Activated naive CD8-positive, alpha-beta T cell treated with anti-CD3 and anti-CD28 coated beads for 36 hours (primary cell): ENCODE results near the gene ALPK3. TPM values are rescaled to one million over a fixed set of nuclear protein-coding genes. Genes with fewer than 3 reads are reported as not detected.
"Not testable (repeated sequence)": the region's sequence is repeated elsewhere in the genome, so short reads cannot be mapped to it uniquely, and the experiment has no call there.

Experiments
- DNase-seq: peaks from one replicate; pipeline ENCODE4 v3.0.0; 2021
- H3K27ac Mint-ChIP-seq: one replicate; pipeline ENCODE4 v1.8.0; 2022; ENCODE audit warnings: mild to moderate bottlenecking, moderate library complexity, mixed read lengths
- H3K27me3 Mint-ChIP-seq: one replicate; pipeline ENCODE4 v1.8.0; 2022; ENCODE audit warnings: mild to moderate bottlenecking, mixed read lengths
- H3K36me3 Mint-ChIP-seq: one replicate; pipeline ENCODE4 v1.8.0; 2021; ENCODE audit warnings: mild to moderate bottlenecking, mixed read lengths
- H3K4me1 Mint-ChIP-seq: one replicate; pipeline ENCODE4 v1.8.0; 2021; ENCODE audit warnings: mixed read lengths
- H3K4me3 Mint-ChIP-seq: one replicate; pipeline ENCODE4 v1.8.0; 2022; ENCODE audit warnings: mild to moderate bottlenecking, moderate library complexity, mixed read lengths
- H3K9me3 Mint-ChIP-seq: one replicate; pipeline ENCODE4 v1.8.0; 2022; ENCODE audit warnings: mixed read lengths
- total RNA-seq, 2 experiments: library from RNA; stranded (reverse); gene quantifications; one replicate each; pipeline ENCODE4 v1.2.3, GENCODE V29; 2021

The ALPK3 gene
- total RNA-seq, 2 experiments from 2014 or later: 0.04 to 0.06 TPM

- Mint-ChIP-seq H3K36me3 (no peaks in the 10 kb centered on the region), H3K4me1 (no peaks in the 10 kb centered on the region), H3K27me3 (no peaks in the 10 kb centered on the region), H3K4me3 (no peak overlapping the region), H3K9me3 (no peaks in the 10 kb centered on the region), H3K27ac (no peak overlapping the region)
- DNase-seq: no peak
Observed at GRCh38 chr15:84862214-84862975, 45.2 kb downstream of the ALPK3 start.

DNA sequence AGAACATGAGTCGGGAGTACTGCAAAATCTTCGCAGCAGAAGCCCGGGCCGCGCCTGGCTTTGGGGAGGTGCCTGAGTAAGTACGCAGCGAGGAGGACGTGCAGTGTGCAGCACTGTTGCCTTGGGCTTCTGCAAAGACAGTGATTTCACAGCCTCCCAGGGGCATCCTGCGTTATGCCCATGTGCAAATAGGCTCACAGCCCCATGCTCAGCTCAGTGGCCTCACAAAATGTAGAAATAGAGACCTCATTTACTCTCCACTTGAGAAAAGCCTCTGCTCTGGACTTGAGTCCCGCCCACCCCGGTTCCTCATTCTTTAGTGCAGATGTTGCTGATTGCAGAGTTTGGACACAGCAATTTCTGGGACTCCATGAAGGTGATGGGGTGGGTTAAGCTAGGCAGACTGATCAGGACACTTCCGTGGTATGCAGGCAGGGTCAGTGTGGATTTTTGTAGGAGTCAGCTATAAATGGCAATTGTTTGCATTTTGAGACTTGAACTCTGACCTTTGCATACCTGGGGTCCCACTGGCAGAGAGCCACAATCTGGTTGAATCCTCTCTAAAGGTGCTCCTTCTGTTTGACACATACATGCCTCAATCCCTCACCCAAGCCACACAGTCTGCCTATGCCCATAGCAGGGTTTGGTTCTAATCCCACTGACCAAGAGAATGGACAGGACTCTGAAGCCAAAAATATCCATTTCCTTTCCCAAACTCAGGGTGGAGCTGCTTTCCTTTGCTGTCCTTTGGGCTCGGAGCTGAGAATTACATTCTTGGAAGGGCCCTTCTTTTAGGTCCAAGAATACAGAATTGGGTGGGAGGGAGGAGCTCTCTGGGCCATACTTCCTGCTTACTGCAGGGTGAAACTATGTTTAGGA is 46.6 kb downstream of the ALPK3 start:
- H3K27me3 Mint-ChIP-seq: no peaks in the 10 kb centered on the region

DNA sequence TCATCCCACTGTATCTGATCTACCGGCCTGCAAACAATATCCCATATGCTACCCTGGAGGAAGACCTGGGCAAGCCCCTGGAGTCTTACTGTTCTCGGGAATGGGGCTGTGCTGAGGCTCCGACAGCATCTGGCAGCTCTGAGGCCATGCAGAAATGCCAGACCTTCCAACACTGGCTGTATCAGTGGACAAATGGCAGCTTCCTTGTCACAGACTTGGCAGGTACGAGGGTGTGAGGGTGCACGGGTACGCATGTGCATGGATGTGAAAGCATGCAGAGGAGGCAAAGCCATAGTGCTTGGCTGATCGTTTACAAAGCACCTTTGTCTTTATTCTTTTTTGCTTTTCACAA is 47.3 kb downstream of the ALPK3 start:
- H3K9me3 Mint-ChIP-seq: no peaks in the 10 kb centered on the region
- no peak for DNase-seq
- no peaks in the 10 kb centered on the region for H3K36me3 Mint-ChIP-seq
- no peak overlapping the region for H3K4me3 Mint-ChIP-seq
- H3K4me1 Mint-ChIP-seq: no peaks in the 10 kb centered on the region
- no peak overlapping the region for H3K27ac Mint-ChIP-seq
- H3K27me3 Mint-ChIP-seq: no peaks in the 10 kb centered on the region

More for the DNA sequence above, 46.6 kb downstream of the ALPK3 start:
- Mint-ChIP-seq H3K27ac (no peak overlapping the region), H3K4me3 (no peak overlapping the region), H3K9me3 (no peaks in the 10 kb centered on the region), H3K36me3 (no peaks in the 10 kb centered on the region), H3K4me1 (no peaks in the 10 kb centered on the region)
- DNase-seq: no peak

GRCh38 chr15:84865074-84865569 is 48.0 kb downstream of the ALPK3 start:
- Mint-ChIP-seq H3K27ac (no peak overlapping the region), H3K36me3 (no peaks in the 10 kb centered on the region), H3K4me3 (no peak overlapping the region), H3K27me3 (no peaks in the 10 kb centered on the region), H3K4me1 (no peaks in the 10 kb centered on the region), H3K9me3 (no peaks in the 10 kb centered on the region)
- no peak for DNase-seq

- no peaks in the 10 kb centered on the region for H3K27me3 Mint-ChIP-seq
- H3K4me3 Mint-ChIP-seq: no peak overlapping the region
- no peaks in the 10 kb centered on the region for H3K9me3 Mint-ChIP-seq
- H3K27ac Mint-ChIP-seq: no peak overlapping the region
- no peaks in the 10 kb centered on the region for H3K4me1 Mint-ChIP-seq
- DNase-seq: no peak
- H3K36me3 Mint-ChIP-seq: no peaks in the 10 kb centered on the region
Observed at GRCh38 chr15:84868037-84868880, 51.1 kb downstream of the ALPK3 start.

GRCh38 chr15:84869510-84869909 is 52.4 kb downstream of the ALPK3 start:
- no peaks in the 10 kb centered on the region for H3K36me3 Mint-ChIP-seq
- no peaks in the 10 kb centered on the region for H3K4me1 Mint-ChIP-seq
- no peak overlapping the region for H3K27ac Mint-ChIP-seq

GRCh38 chr15:84871428-84871985 is 54.4 kb downstream of the ALPK3 start:
- Mint-ChIP-seq H3K27ac (no peak overlapping the region), H3K4me1 (no peaks in the 10 kb centered on the region), H3K9me3 (no peaks in the 10 kb centered on the region), H3K27me3 (no peaks in the 10 kb centered on the region), H3K36me3 (no peaks in the 10 kb centered on the region), H3K4me3 (no peak overlapping the region)
- no peak for DNase-seq

More at GRCh38 chr15:84869510-84869909, 52.4 kb downstream of the ALPK3 start:
- Mint-ChIP-seq H3K27me3 (no peaks in the 10 kb centered on the region), H3K9me3 (no peaks in the 10 kb centered on the region), H3K4me3 (no peak overlapping the region)
- DNase-seq: no peak

DNA sequence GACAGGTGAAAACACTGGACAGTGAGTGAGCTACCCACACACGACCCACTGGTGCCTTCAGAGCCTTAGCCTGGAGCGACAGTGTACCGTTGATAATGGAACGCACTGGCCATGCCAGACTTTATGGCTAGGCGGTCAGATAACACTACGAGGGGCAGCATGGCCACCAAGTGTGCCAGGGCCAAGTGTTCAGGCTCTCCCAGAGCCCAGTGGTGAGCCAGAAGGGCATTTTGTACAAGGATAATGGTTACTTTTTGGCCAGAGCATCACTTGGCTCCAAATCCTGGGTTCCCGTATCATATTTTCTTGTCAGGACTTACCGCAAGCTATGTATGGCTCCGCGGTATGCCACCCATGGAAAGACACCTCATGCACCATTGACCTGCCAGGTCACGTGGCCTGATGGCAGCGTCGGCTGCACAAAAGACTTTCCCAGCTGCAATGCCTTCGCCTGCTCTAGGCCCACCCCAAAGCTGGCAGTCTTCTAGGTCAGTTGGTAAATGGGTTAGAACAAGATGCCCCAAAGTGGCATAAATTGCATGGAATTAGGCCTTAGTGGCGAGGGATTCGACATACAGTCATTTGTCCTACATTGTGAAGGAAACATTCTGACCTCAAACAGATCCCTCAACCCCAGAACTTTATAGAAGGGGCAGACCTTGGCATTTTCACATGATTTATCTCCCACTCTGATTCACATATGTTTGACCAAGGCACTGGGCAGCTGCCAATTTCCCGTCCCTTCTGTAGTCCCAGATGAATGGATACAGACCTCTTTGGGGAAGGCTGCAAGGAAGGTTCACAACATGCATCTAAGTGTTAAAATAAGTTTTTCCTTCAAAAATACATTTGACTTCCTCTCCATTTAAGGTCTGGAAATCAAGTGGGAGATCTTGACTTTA is 55.1 kb downstream of the ALPK3 start:
- DNase-seq: no peak
- Mint-ChIP-seq H3K4me1 (no peaks in the 10 kb centered on the region), H3K36me3 (no peaks in the 10 kb centered on the region), H3K4me3 (no peak overlapping the region), H3K9me3 (no peaks in the 10 kb centered on the region), H3K27ac (no peak overlapping the region), H3K27me3 (no peaks in the 10 kb centered on the region)

GRCh38 chr15:84873997-84874396 is 56.8 kb downstream of the ALPK3 start:
- DNase-seq: no peak
- no peaks in the 10 kb centered on the region for H3K9me3 Mint-ChIP-seq
- H3K27me3 Mint-ChIP-seq: no peaks in the 10 kb centered on the region
- H3K4me3 Mint-ChIP-seq: no peak overlapping the region
- no peak overlapping the region for H3K27ac Mint-ChIP-seq
- H3K36me3 Mint-ChIP-seq: no peaks in the 10 kb centered on the region
- no peaks in the 10 kb centered on the region for H3K4me1 Mint-ChIP-seq

- no peak for DNase-seq
- H3K27me3 Mint-ChIP-seq: no peaks in the 10 kb centered on the region
- no peaks in the 10 kb centered on the region for H3K4me1 Mint-ChIP-seq
- no peaks in the 10 kb centered on the region for H3K9me3 Mint-ChIP-seq
- H3K4me3 Mint-ChIP-seq: no peak overlapping the region
- no peak overlapping the region for H3K27ac Mint-ChIP-seq
- H3K36me3 Mint-ChIP-seq: no peaks in the 10 kb centered on the region
Observed at GRCh38 chr15:84874981-84875699, 58.0 kb downstream of the ALPK3 start.

DNA sequence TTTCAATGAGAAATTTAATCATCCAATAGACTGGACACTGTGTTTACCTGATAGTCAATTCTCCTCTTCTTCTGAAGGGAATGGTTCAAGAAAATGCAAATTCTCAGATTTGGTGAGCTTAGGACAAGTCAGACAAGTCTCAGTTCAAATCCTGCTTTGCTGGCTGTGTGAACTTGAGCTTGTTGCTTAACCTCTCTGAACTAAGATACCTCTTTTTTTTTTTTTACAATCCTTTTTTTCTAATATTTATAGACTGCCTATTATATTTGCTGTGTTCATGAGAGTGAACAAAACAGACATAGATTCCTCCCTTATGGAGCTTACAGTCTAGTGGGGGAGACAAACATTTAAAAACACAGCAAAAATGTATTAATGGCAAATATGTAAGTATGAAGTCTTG is 59.1 kb downstream of the ALPK3 start:
- Mint-ChIP-seq H3K36me3 (no peaks in the 10 kb centered on the region), H3K27ac (no peak overlapping the region), H3K27me3 (no peaks in the 10 kb centered on the region), H3K4me1 (no peaks in the 10 kb centered on the region), H3K9me3 (no peaks in the 10 kb centered on the region), H3K4me3 (no peak overlapping the region)
- no peak for DNase-seq

DNA sequence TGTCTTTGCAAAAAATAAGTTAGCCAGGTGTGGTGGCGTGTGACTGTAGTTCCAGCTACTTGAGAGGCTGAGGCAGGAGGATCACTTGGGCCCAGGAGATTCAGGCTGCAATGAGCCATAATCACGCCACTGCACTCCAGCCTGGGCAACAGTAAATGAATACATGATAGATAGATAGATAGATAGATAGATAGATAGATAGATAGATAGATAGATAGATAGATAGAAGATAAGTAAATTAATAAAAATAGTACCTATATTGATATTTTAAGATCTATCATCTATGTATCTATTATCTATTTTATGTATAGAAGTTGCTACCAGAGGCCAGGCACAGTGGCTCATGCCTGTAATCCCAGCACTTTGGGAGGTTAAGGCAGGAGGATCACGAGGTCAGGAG is 60.5 kb downstream of the ALPK3 start:
- not testable (repeated sequence) for DNase-seq, H3K9me3 Mint-ChIP-seq, H3K27ac Mint-ChIP-seq, H3K4me1 Mint-ChIP-seq, H3K36me3 Mint-ChIP-seq, H3K27me3 Mint-ChIP-seq, H3K4me3 Mint-ChIP-seq

- H3K27me3 Mint-ChIP-seq: no peaks in the 10 kb centered on the region
- H3K36me3 Mint-ChIP-seq: no peaks in the 10 kb centered on the region
- H3K4me1 Mint-ChIP-seq: no peaks in the 10 kb centered on the region
- no peaks in the 10 kb centered on the region for H3K9me3 Mint-ChIP-seq
- no peak overlapping the region for H3K27ac Mint-ChIP-seq
- DNase-seq: peak; percentile 56
- no peak overlapping the region for H3K4me3 Mint-ChIP-seq
Observed at GRCh38 chr15:84878504-84878903, 61.3 kb downstream of the ALPK3 start.
